CD4-positive, alpha-beta T cell treated with Interleukin-4 for 1 hour (primary cell): ENCODE measurements around the gene RPS6KA3.
A peak's percentile ranks its signal among the peaks of the same experiment; 100 is the strongest.
"Not testable (repeated sequence)": the region's sequence is repeated elsewhere in the genome, so short reads cannot be mapped to it uniquely, and the experiment has no call there.

Experiments used
- DNase-seq, 2 donors: peaks; one replicate each; pipeline ENCODE4 v3.0.0-alpha.2; 2020 to 2022

The RPS6KA3 gene

GRCh38 chrX:20141281-20142220 is 125.2 kb downstream of the RPS6KA3 start, which contains the start of gene EIF1AX:
Gene EIF1AX, minus strand, starts transcription at chrX:20141838. Its CDS starts 198 bp downstream, at chrX:20141640.
- peak; percentile 97 to 99 for DNase-seq

DNA sequence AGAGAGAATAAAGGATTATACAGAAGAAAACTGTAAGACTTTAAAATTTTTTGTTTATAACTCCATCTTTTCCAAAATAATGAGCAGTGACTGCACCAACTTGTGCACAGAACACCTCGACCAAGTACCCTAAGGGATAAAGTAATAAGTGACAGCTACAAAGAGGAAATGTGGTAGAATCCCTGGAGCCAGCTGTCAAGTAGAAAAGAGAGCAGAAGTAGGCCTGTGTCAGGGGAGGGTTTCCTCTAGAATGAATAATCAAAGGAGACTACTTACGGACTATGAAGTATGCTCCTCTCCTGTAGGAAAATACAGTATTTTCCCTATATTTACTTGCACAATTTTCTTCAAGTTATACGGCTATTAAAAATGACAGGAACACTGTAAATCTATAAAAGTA is 126.3 kb downstream of the RPS6KA3 start:
- no peak for DNase-seq

DNA sequence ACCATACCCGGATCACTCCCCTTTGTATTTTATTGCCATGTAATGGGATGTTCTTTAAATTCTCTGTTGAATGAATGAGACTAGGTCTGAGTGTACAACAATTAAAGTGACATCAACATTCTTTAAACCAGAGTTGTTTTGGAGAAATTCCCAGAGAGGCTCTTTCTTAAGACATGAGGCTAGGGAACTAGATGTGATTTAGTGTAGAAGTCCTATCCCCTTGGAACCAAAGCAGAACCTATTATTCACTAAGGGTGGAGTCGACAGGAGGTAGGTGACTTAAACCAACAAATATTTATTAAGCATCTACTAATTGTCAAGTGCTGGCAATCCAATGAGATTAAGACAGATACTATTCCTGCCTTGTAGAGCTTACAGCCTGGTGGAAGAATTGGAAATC is 126.7 kb downstream of the RPS6KA3 start:
- DNase-seq = no peak

- DNase-seq = no peak
These were observed 130.8 kb downstream of the RPS6KA3 start for GRCh38 chrX:20135944-20136343.

GRCh38 chrX:20132666-20133065 is 134.0 kb downstream of the RPS6KA3 start:
- no peak for DNase-seq

- DNase-seq = no peak
These were observed 136.4 kb downstream of the RPS6KA3 start for GRCh38 chrX:20130357-20130756.

DNA sequence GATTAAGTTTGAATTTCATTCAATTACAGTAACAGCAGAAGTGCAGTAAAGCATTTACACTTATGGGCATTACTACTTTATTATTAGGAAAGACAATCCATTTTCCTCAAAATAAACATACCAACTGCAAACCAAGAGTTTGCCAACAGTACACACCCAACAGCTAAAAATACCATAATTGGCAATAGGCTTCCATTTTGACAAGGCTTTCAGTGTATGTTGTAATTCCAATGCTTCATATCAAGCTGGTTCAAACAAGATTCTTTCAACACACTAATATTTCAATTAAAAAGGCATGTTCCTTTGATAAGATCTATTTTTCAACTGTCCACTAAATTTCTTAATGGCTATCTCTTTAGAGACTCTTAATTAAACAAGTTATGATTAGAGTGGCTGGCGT is 137.2 kb downstream of the RPS6KA3 start:
- no peak for DNase-seq

DNA sequence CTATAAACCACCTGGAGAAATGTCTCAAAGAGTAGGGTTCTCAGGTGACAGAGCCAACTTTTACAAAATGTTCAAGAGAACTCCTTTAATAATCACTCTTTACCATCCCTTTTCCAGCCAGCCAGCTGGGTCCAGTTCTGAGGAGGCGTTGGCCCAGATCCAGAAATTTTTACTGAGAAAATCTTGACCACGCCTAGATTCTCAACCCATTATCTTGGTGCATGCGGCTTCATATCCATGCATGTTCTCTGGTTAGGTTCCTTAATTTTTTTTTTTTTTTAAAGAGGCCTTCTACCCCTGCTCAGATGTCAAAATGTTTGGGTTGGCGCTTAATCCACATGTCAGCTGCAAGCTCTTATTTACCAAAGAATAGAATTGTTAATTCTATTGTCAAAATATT is 138.0 kb downstream of the RPS6KA3 start:
- DNase-seq = no peak

- peak in 1 of 2 donors; percentile 22 for DNase-seq
These were observed 139.3 kb downstream of the RPS6KA3 start for GRCh38 chrX:20127440-20127839.

DNA sequence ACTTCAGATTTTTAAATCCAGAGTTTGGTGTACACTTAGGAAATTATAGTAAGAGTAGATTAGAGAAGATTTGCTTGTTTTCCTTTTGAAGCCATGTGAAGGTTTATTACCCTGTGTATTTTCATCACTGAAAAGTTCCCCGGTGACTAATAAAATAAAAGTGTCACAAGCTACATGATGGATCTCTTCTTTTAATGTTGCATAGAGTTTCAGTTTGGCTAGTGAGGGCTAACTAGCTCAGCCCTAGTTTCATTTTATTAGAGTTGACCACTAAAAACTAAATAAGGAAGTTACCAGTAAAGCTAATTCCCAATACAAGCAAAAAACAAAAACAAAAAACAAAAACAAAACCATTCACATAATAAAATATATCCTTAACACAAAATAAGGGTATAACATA is 139.9 kb downstream of the RPS6KA3 start:
- DNase-seq = not testable (repeated sequence)

GRCh38 chrX:20124964-20125363 is 141.7 kb downstream of the RPS6KA3 start:
- no peak for DNase-seq

DNA sequence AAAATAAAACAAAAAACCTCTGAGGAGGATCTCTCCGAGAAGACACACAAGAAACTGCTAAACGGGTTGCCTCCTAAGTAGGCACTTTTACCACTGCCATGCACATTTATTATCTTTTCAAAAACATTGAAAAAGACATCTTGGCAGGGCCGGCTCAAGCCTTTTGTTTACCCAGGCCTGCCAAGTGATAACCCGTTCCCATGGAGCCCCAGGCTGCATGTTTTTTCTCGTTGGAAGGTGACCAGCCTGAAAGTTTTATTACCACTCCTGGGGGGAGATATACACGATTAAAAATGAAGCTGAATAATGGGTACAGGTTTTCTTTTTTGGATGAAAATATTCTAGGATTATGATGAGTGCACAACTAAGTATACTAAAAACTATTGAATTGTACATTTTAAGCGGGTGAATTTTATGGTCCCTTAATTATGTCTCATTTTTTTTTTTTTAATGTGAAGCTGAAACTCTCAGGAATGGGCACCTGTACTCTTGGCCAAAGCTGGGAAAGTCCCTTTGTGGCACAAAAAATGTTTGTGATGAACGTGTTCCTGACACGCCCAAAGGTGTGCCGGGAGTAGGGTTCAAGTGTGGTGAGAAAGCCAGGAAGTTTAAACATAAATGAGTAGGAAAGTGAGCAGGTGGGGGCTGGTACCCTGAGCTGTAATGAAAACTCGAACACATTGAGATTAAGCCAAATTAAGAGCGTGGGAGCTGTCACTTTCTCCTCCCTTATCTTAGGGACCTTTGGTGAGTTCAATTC is 148.5 kb downstream of the RPS6KA3 start:
- DNase-seq = no peak

- no peak for DNase-seq
These were observed 150.0 kb downstream of the RPS6KA3 start, which contains the start of gene MAP7D2 for GRCh38 chrX:20116577-20117240. Gene MAP7D2, minus strand, starts transcription at chrX:20116907. Its CDS starts 28 bp downstream, at chrX:20116879.

- no peak for DNase-seq
These were observed 150.6 kb downstream of the RPS6KA3 start for GRCh38 chrX:20116087-20116576.

GRCh38 chrX:20112022-20112774 is 154.5 kb downstream of the RPS6KA3 start:
- no peak for DNase-seq

- DNase-seq = no peak
These were observed 155.4 kb downstream of the RPS6KA3 start for GRCh38 chrX:20111271-20111670.

DNA sequence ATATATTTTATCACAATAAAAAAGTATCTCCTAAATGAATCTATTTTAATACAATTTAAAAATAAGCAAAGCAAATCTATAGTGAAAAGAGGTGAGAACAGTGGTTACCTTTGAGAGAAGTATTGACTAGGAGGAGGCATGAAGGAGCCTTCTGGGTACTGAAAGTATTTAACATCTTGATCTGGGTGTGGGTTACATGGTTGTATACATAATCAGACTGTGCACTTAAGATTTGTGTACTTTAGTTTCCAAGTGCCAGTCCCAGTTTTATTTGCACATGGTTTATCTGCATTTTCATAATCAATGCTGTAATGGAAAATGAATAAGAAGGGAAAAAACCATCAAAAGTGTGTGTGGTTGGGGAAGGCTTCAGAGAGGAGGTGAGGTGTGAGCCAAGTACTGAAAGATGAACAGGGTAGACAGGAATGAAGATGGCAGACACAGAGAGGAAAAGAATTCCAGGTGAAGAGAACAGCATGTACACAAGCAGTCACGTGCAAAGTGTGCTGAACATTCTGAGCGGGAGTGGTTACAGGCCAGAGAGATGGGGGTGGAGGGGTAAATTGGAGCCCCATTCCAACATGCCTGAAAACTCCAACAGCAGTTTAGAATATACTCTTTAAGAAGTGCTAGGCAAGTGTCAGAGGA is 164.7 kb downstream of the RPS6KA3 start:
- no peak for DNase-seq
